RPMI7951 (cell line): ENCODE data around the gene RBM5. TPM values are rescaled to one million over a fixed set of nuclear protein-coding genes. Genes with fewer than 3 reads are reported as not detected.
A peak's percentile ranks its signal among the peaks of the same experiment; 100 is the strongest.

Experiments
- DNase-seq: peaks from one replicate; pipeline ENCODE4 v3.0.0-alpha.2; 2012; ENCODE audit warnings: low read depth
- total RNA-seq: library from RNA; depleted of rRNA; stranded (reverse); fragments of >200 nt; shearing (Covaris generic); gene quantifications from 2 replicates; pipeline ENCODE4 v1.2.3, GENCODE V29; 2014

RBM5 gene
- total RNA-seq, 1 experiment from 2014 or later = 108 TPM

GRCh38 chr3:50138266-50139200 is 49.8 kb downstream of the RBM5 start:
- DNase-seq = no peak

- no peak for DNase-seq
Measured at GRCh38 chr3:50139308-50139707, 50.6 kb downstream of the RBM5 start.

- no peak for DNase-seq
Measured at GRCh38 chr3:50139718-50140423, 51.2 kb downstream of the RBM5 start.

- DNase-seq = no peak
Measured at GRCh38 chr3:50140990-50141389, 52.3 kb downstream of the RBM5 start.

- no peak for DNase-seq
Measured at GRCh38 chr3:50146316-50146901, 57.7 kb downstream of the RBM5 start.

- no peak for DNase-seq
Measured at GRCh38 chr3:50147016-50147415, 58.3 kb downstream of the RBM5 start.

GRCh38 chr3:50147447-50147846 is 58.7 kb downstream of the RBM5 start:
- no peak for DNase-seq

GRCh38 chr3:50147861-50148260 is 59.1 kb downstream of the RBM5 start:
- no peak for DNase-seq

GRCh38 chr3:50150404-50150750 is 61.7 kb downstream of the RBM5 start:
- no peak for DNase-seq

GRCh38 chr3:50150863-50151686 is 62.4 kb downstream of the RBM5 start:
- no peak for DNase-seq

GRCh38 chr3:50151728-50152127 is 63.0 kb downstream of the RBM5 start:
- no peak for DNase-seq

GRCh38 chr3:50153782-50154475 is 65.2 kb downstream of the RBM5 start:
- no peak for DNase-seq

- no peak for DNase-seq
Measured at GRCh38 chr3:50154476-50154839, 65.7 kb downstream of the RBM5 start.

GRCh38 chr3:50154840-50155490 is 66.2 kb downstream of the RBM5 start, which contains the start of gene SEMA3F:
Gene SEMA3F, plus strand, starts transcription at chr3:50155324. Its CDS starts 4,299 bp downstream, at chr3:50159623.
- peak; percentile 64 for DNase-seq

GRCh38 chr3:50155491-50155878 is 66.8 kb downstream of the RBM5 start:
- no peak for DNase-seq

- no peak for DNase-seq
Measured at GRCh38 chr3:50155891-50156290, 67.2 kb downstream of the RBM5 start.

GRCh38 chr3:50156549-50157493 is 68.1 kb downstream of the RBM5 start:
- no peak for DNase-seq

- DNase-seq = no peak
Measured at GRCh38 chr3:50157827-50158529, 69.3 kb downstream of the RBM5 start.
